ENCODE data around the gene HMGCR.
A peak's percentile ranks its signal among the peaks of the same experiment; 100 is the strongest.
"Not testable (repeated sequence)": the region's sequence is repeated elsewhere in the genome, so short reads cannot be mapped to it uniquely, and the experiment has no call there.

The HMGCR gene
- 44.8 to 179 (median 106) reads per million in 9 experiments for total RNA-seq

- Mint-ChIP-seq H3K36me3 (ENCODE audit: insufficient read depth) (peaks cover 3% of the 10 kb centered on the region), H3K27me3 (no peaks in the 10 kb centered on the region), H3K4me1 (ENCODE audit: low read depth in 2 of 2) (peaks cover 17 to 27% of the 10 kb centered on the region in 2 donors), H3K27ac (no peak within 1 kb of the TSS), H3K4me3 (no peak within 1 kb of the TSS), H3K9me3 (no peaks in the 10 kb centered on the region)
- ATAC-seq (replicated peaks) (peak; percentile 91), DNase-seq (peak; percentile 93 to 94 (median 93))
These were observed at the start of gene HMGCR for GRCh38 chr5:75336615-75337336. Gene HMGCR, plus strand, starts transcription at chr5:75337220. Its CDS starts 5,386 bp downstream, at chr5:75342606.

GRCh38 chr5:75291844-75292243 lies 45.2 kb upstream of the HMGCR start:
- ATAC-seq (replicated peaks); DNase-seq; H3K4me3 Mint-ChIP-seq; H3K27ac Mint-ChIP-seq; H3K36me3 Mint-ChIP-seq (ENCODE audit: insufficient read depth); H3K4me1 Mint-ChIP-seq (ENCODE audit: low read depth in 2 of 2); H3K9me3 Mint-ChIP-seq: not testable (repeated sequence)
- peaks cover 6 to 32% of the 10 kb centered on the region in 2 donors for H3K27me3 Mint-ChIP-seq

- H3K4me3 Mint-ChIP-seq: no peak overlapping the region
- H3K9me3 Mint-ChIP-seq: no peaks in the 10 kb centered on the region
- no peaks in the 10 kb centered on the region for H3K36me3 Mint-ChIP-seq (ENCODE audit: insufficient read depth)
- no peaks in the 10 kb centered on the region for H3K4me1 Mint-ChIP-seq (ENCODE audit: low read depth in 2 of 2)
- no peak for DNase-seq
- H3K27me3 Mint-ChIP-seq: peaks cover 0 to 7% of the 10 kb centered on the region in 2 donors
- no peak for ATAC-seq (replicated peaks)
- H3K27ac Mint-ChIP-seq: no peak overlapping the region
These were observed 36.9 kb upstream of the HMGCR start for GRCh38 chr5:75300084-75300483.

- no peak for ATAC-seq (replicated peaks)
- Mint-ChIP-seq H3K4me1 (ENCODE audit: low read depth in 2 of 2) (no peaks in the 10 kb centered on the region), H3K9me3 (no peaks in the 10 kb centered on the region), H3K4me3 (no peak overlapping the region), H3K27ac (no peak overlapping the region), H3K27me3 (peaks cover 5 to 7% of the 10 kb centered on the region in 2 donors), H3K36me3 (ENCODE audit: insufficient read depth) (no peaks in the 10 kb centered on the region)
- DNase-seq: no peak
These were observed 33.6 kb upstream of the HMGCR start for GRCh38 chr5:75303419-75303818.

GRCh38 chr5:75304486-75304885 lies 32.5 kb upstream of the HMGCR start:
- not testable (repeated sequence) for H3K36me3 Mint-ChIP-seq (ENCODE audit: insufficient read depth); H3K9me3 Mint-ChIP-seq; H3K27ac Mint-ChIP-seq; ATAC-seq (replicated peaks); H3K4me1 Mint-ChIP-seq (ENCODE audit: low read depth in 2 of 2); H3K4me3 Mint-ChIP-seq; DNase-seq
- H3K27me3 Mint-ChIP-seq: peaks cover 7 to 14% of the 10 kb centered on the region in 2 donors

GRCh38 chr5:75306746-75307145 lies 30.3 kb upstream of the HMGCR start:
- Mint-ChIP-seq H3K9me3 (no peaks in the 10 kb centered on the region), H3K36me3 (ENCODE audit: insufficient read depth) (no peaks in the 10 kb centered on the region), H3K27me3 (peaks cover 13 to 15% of the 10 kb centered on the region in 2 donors), H3K27ac (no peak overlapping the region), H3K4me1 (ENCODE audit: low read depth in 2 of 2) (no peaks in the 10 kb centered on the region), H3K4me3 (no peak overlapping the region)
- ATAC-seq (replicated peaks): no peak
- no peak for DNase-seq

GRCh38 chr5:75310212-75310611 lies 26.8 kb upstream of the HMGCR start:
- no peak for DNase-seq
- no peaks in the 10 kb centered on the region for H3K9me3 Mint-ChIP-seq
- H3K4me3 Mint-ChIP-seq: no peak overlapping the region
- no peaks in the 10 kb centered on the region for H3K36me3 Mint-ChIP-seq (ENCODE audit: insufficient read depth)
- H3K27ac Mint-ChIP-seq: no peak overlapping the region
- peaks cover 7 to 20% of the 10 kb centered on the region in 2 donors for H3K27me3 Mint-ChIP-seq
- H3K4me1 Mint-ChIP-seq (ENCODE audit: low read depth in 2 of 2): no peaks in the 10 kb centered on the region
- ATAC-seq (replicated peaks): no peak

GRCh38 chr5:75319148-75319547 lies 17.9 kb upstream of the HMGCR start:
- not testable (repeated sequence) for H3K4me3 Mint-ChIP-seq; H3K36me3 Mint-ChIP-seq (ENCODE audit: insufficient read depth); DNase-seq; H3K9me3 Mint-ChIP-seq; H3K4me1 Mint-ChIP-seq (ENCODE audit: low read depth in 2 of 2); H3K27ac Mint-ChIP-seq; ATAC-seq (replicated peaks)
- H3K27me3 Mint-ChIP-seq: peaks cover 12 to 34% of the 10 kb centered on the region in 2 donors

- DNase-seq: no peak
- no peaks in the 10 kb centered on the region for H3K9me3 Mint-ChIP-seq
- no peak for ATAC-seq (replicated peaks)
These were observed 17.4 kb upstream of the HMGCR start for GRCh38 chr5:75319638-75320037.

GRCh38 chr5:75320371-75320770 lies 16.6 kb upstream of the HMGCR start:
- peaks cover 17 to 39% of the 10 kb centered on the region in 2 donors for H3K27me3 Mint-ChIP-seq
- no peak overlapping the region for H3K27ac Mint-ChIP-seq
- H3K36me3 Mint-ChIP-seq (ENCODE audit: insufficient read depth): peaks cover 3% of the 10 kb centered on the region
- H3K9me3 Mint-ChIP-seq: no peaks in the 10 kb centered on the region
- DNase-seq (no peak), ATAC-seq (replicated peaks) (no peak)
- no peak overlapping the region for H3K4me3 Mint-ChIP-seq
- no peaks in the 10 kb centered on the region for H3K4me1 Mint-ChIP-seq (ENCODE audit: low read depth in 2 of 2)

More at GRCh38 chr5:75319638-75320037, 17.4 kb upstream of the HMGCR start:
- no peak overlapping the region for H3K27ac Mint-ChIP-seq
- peaks cover 3% of the 10 kb centered on the region for H3K36me3 Mint-ChIP-seq (ENCODE audit: insufficient read depth)
- H3K4me1 Mint-ChIP-seq (ENCODE audit: low read depth in 2 of 2): no peaks in the 10 kb centered on the region
- H3K27me3 Mint-ChIP-seq: peaks cover 12 to 38% of the 10 kb centered on the region in 2 donors
- no peak overlapping the region for H3K4me3 Mint-ChIP-seq

- H3K4me3 Mint-ChIP-seq: no peak overlapping the region
- H3K9me3 Mint-ChIP-seq: no peaks in the 10 kb centered on the region
- peaks cover 17 to 48% of the 10 kb centered on the region in 2 donors for H3K27me3 Mint-ChIP-seq
- DNase-seq (no peak), ATAC-seq (replicated peaks) (no peak)
- H3K4me1 Mint-ChIP-seq (ENCODE audit: low read depth in 2 of 2): no peaks in the 10 kb centered on the region
- no peak overlapping the region for H3K27ac Mint-ChIP-seq
- H3K36me3 Mint-ChIP-seq (ENCODE audit: insufficient read depth): peaks cover 3% of the 10 kb centered on the region
These were observed 15.0 kb upstream of the HMGCR start for GRCh38 chr5:75322066-75322465.

- Mint-ChIP-seq H3K9me3 (no peaks in the 10 kb centered on the region), H3K4me3 (no peak overlapping the region), H3K4me1 (ENCODE audit: low read depth in 2 of 2) (no peaks in the 10 kb centered on the region), H3K27ac (no peak overlapping the region), H3K36me3 (ENCODE audit: insufficient read depth) (no peaks in the 10 kb centered on the region), H3K27me3 (peaks cover 13 to 37% of the 10 kb centered on the region in 2 donors)
- DNase-seq (no peak), ATAC-seq (replicated peaks) (no peak)
These were observed 12.2 kb upstream of the HMGCR start for GRCh38 chr5:75324791-75325190.

- Mint-ChIP-seq H3K36me3 (ENCODE audit: insufficient read depth) (no peaks in the 10 kb centered on the region), H3K27me3 (peaks cover 11 to 38% of the 10 kb centered on the region in 2 donors), H3K9me3 (no peaks in the 10 kb centered on the region), H3K4me3 (no peak overlapping the region), H3K27ac (no peak overlapping the region), H3K4me1 (ENCODE audit: low read depth in 2 of 2) (no peaks in the 10 kb centered on the region)
- DNase-seq: no peak
- no peak for ATAC-seq (replicated peaks)
These were observed 11.8 kb upstream of the HMGCR start for GRCh38 chr5:75325242-75325641.

- H3K4me1 Mint-ChIP-seq (ENCODE audit: low read depth in 2 of 2): no peaks in the 10 kb centered on the region
- H3K4me3 Mint-ChIP-seq: no peak overlapping the region
- H3K9me3 Mint-ChIP-seq: no peaks in the 10 kb centered on the region
- peaks cover 0 to 23% of the 10 kb centered on the region in 2 donors for H3K27me3 Mint-ChIP-seq
- H3K27ac Mint-ChIP-seq: no peak overlapping the region
- ATAC-seq (replicated peaks): no peak
- no peaks in the 10 kb centered on the region for H3K36me3 Mint-ChIP-seq (ENCODE audit: insufficient read depth)
- DNase-seq: no peak
These were observed 6.6 kb upstream of the HMGCR start for GRCh38 chr5:75330404-75330803.
